Adrenal gland (tissue), 12 donors: ENCODE data around the gene C16orf78. TPM values are rescaled to one million over a fixed set of nuclear protein-coding genes. Genes with fewer than 3 reads are reported as not detected.

Experiments
- DNase-seq, 7 donors: peaks; one replicate each; pipeline ENCODE4 v3.0.0-alpha.2; 2019 to 2020
- H3K27ac ChIP-seq, 5 donors: fragments of 200-600 bp; sonication (generic) in 4 of 5; 1 replicate in 3 of 5; 2 replicates in 2 of 5; pipeline versions ENCODE4 v1.5.1 to v1.8.0; 2016 to 2020; ENCODE audit warnings: mild to moderate bottlenecking in 1 of 5
- H3K27me3 ChIP-seq: fragments of 200-600 bp; 2 replicates; pipeline ENCODE4 v1.8.0; 2021
- H3K36me3 ChIP-seq, 2 donors: fragments of 200-600 bp; replicated peaks in 1 of 2; 1 replicate in 1 of 2; 2 replicates in 1 of 2; pipeline versions ENCODE4 v1.5.1 to v1.8.0; 2018 to 2022
- H3K4me1 ChIP-seq, 2 donors: fragments of 200-600 bp; replicated peaks in 1 of 2; 1 replicate in 1 of 2; 2 replicates in 1 of 2; pipeline versions ENCODE4 v1.5.1 to v1.8.0; 2018 to 2021
- H3K4me3 ChIP-seq, 4 donors: fragments of 200-600 bp; sonication (generic) in 3 of 4; one replicate each; pipeline ENCODE4 v1.5.1; 2016 to 2018
- H3K9me3 ChIP-seq, 3 donors: fragments of 200-600 bp; sonication (generic) in 1 of 3; replicated peaks in 1 of 3; 1 replicate in 2 of 3; 2 replicates in 1 of 3; pipeline versions ENCODE4 v1.5.1 to v1.8.0; 2016 to 2021
- POLR2A ChIP-seq, 2 donors: fragments of 450-650 bp; IDR thresholded peaks; one replicate each; pipeline ENCODE4 v1.6.1; 2017; ENCODE audit warnings: antibody characterized with exemption in 2 of 2, mild to moderate bottlenecking in 2 of 2, moderate library complexity in 1 of 2
- WGBS, 4 donors: extraction: QIAGEN DNeasy Blood & Tissue Kit in 2 of 4; methylation state at CpG; one replicate each; pipeline versions ENCODE4 v1.1.5 to v1.1.7; 2013 to 2017; 5-methylcytosine and 5-hydroxymethylcytosine counted together
- intact Hi-C, 2 donors: fragments of 100-400 bp; cut with DNase I; formaldehyde crosslinking; loops; one replicate each; pipeline versions ENCODE4 v1.14.1 to v1.15.0; 2022 to 2023
- polyA plus RNA-seq, 3 donors: library from polyadenylated mRNA; stranded (reverse); fragments of 200-250 nt in 2 of 3; fragments of 350-450 nt in 1 of 3; fragmentation: Illumina TruSeq in 1 of 3; extraction: RNeasy Lipid Tissue Mini Kit (QIAGEN cat#74804) in 1 of 3; gene quantifications; one replicate each; pipeline ENCODE4 v1.2.3, GENCODE V29; 2013 to 2014
- total RNA-seq, 9 donors: library from RNA; depleted of rRNA in 4 of 9; stranded (reverse); fragments of >200 nt in 4 of 9; fragments of 120-200 nt in 1 of 9; fragmentation: NEBNext Ultra II Directional in 1 of 9; extraction: Animal tissue kit (Norgen Biotek cat#: 25700) in 1 of 9; gene quantifications; one replicate each; pipeline versions ENCODE4 v1.1.0 to v1.2.4, GENCODE V29; 2013 to 2023
- TF ChIP-seq, protein P1 (sequence below), 6 experiments: fragments of 450-650 bp in 4 of 6; fragments of 200-600 bp in 2 of 6; sonication (generic) in 1 of 6; IDR thresholded peaks; 1 replicate in 5 of 6; 2 replicates in 1 of 6; pipeline versions ENCODE4 v1.5.1 to v1.8.0; 2016 to 2021; ENCODE audit warnings: antibody characterized with exemption in 6 of 6, mild to moderate bottlenecking in 2 of 6, moderate library complexity in 1 of 6
- donor health status: healthy with polysubstance abuse.
- donor health status: Bipolar disorder and iron deficiency.
- donor health status: DM: yes; HTN: yes; CAD: no.
- donor health status: DM: no; HTN: no; CAD: no.
- donor health status: DM: no; HTN: no; CAD: no.
- donor health status: DM: yes; HTN: yes; CAD: no.

Gene C16orf78
- total and polyA plus RNA-seq, 12 donors: not detected

DNA sequence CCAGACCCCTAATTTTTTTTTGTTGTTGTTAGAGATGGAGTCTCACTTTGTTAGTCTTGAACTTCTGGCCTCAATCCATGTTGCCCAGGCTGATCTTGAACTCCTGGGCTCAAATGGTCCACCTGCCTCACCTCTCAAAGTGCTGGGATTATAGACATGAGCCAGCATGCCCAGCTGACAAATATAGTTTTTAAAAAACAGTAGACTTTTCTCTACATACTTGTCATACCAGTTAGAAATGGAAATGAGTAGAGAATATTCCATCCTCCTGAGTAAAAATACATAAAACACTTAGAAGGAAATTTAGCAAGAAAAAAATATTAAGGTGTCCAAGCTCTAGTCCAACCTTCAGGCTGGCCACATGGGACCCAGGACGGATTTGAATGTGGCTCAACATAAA is 21.4 kb downstream of the C16orf78 start:
- H3K4me1 ChIP-seq: no peaks in the 10 kb centered on the region
- WGBS, 4 donors: 50 to 66% (median 56%) methylated on average over 1 of the region's 1 CpG
- no peaks in the 10 kb centered on the region for H3K9me3 ChIP-seq
- TF ChIP-seq, protein P1, sequence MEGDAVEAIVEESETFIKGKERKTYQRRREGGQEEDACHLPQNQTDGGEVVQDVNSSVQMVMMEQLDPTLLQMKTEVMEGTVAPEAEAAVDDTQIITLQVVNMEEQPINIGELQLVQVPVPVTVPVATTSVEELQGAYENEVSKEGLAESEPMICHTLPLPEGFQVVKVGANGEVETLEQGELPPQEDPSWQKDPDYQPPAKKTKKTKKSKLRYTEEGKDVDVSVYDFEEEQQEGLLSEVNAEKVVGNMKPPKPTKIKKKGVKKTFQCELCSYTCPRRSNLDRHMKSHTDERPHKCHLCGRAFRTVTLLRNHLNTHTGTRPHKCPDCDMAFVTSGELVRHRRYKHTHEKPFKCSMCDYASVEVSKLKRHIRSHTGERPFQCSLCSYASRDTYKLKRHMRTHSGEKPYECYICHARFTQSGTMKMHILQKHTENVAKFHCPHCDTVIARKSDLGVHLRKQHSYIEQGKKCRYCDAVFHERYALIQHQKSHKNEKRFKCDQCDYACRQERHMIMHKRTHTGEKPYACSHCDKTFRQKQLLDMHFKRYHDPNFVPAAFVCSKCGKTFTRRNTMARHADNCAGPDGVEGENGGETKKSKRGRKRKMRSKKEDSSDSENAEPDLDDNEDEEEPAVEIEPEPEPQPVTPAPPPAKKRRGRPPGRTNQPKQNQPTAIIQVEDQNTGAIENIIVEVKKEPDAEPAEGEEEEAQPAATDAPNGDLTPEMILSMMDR (IDR thresholded peaks at IDR 0.05): no peak
- TF ChIP-seq POLR2A (IDR thresholded peaks at IDR 0.05): no peak
- no peaks in the 10 kb centered on the region for H3K36me3 ChIP-seq
- intact Hi-C loops: no loop called here
- H3K27me3 ChIP-seq: peaks cover 6% of the 10 kb centered on the region
- H3K4me3 ChIP-seq: no peak overlapping the region
- DNase-seq: no peak
- no peak overlapping the region for H3K27ac ChIP-seq

DNA sequence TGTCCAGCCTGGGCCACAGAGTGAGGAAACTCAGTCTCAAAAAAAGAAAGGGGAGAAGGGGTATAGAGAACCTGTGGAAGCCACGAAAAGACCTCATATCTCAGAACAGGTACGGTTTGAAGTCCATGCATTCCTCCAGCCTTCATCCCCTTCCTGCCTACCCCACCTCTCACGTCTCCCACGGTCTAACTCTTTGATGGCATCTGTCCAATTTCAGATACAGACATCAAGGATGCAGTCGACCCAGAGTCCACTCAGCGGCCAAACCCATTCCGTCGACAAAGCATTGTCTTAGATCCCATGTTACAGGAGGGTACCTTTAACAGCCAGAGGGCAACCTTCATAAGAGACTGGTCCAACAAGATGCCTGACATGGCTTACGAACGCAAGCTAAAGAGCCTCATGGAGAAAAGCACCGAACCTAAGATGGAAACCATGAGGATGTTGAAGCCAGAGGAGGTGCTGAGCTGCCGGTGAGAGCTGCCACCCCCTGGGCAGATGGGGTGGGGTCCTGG is 22.7 kb downstream of the C16orf78 start:
- no peak overlapping the region for H3K27ac ChIP-seq
- intact Hi-C loops: no loop called here
- peaks cover 6% of the 10 kb centered on the region for H3K27me3 ChIP-seq
- no peaks in the 10 kb centered on the region for H3K36me3 ChIP-seq
- WGBS, 4 donors: 78 to 80% (median 79%) methylated on average over 12 of the region's 12 CpGs
- no peaks in the 10 kb centered on the region for H3K9me3 ChIP-seq
- DNase-seq: peak in 1 of 7 donors; percentile 18
- H3K4me3 ChIP-seq: no peak overlapping the region
- H3K4me1 ChIP-seq: no peaks in the 10 kb centered on the region
- TF ChIP-seq, protein P1 (IDR thresholded peaks at IDR 0.05): no peak

DNA sequence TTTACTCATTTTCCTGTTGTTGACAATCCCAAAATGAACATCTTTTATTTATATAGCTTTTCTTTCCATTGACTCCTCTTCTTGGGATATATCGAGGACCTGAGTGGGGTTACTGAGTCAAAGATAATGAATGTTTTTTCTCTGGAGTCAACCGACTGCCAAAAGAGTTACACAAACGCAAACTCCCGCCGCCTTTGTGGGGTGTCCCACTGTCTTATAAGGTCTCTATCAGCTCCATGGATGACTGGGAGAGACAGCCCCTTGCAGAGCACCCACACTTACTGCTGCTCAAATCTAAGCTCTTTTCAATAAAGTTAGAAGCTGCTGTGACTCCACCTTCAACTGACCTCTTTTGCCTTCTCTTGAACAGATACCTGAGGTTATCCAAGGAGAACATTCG is 25.2 kb downstream of the C16orf78 start:
- no peaks in the 10 kb centered on the region for H3K27me3 ChIP-seq
- H3K27ac ChIP-seq: no peak overlapping the region
- peak in 1 of 7 donors; percentile 4 for DNase-seq
- TF ChIP-seq, protein P1 (IDR thresholded peaks at IDR 0.05): no peak
- TF ChIP-seq POLR2A (IDR thresholded peaks at IDR 0.05): no peak
- no peaks in the 10 kb centered on the region for H3K36me3 ChIP-seq
- WGBS, 4 donors: 81 to 88% (median 82%) methylated on average over 6 of the region's 6 CpGs
- no peaks in the 10 kb centered on the region for H3K9me3 ChIP-seq
- intact Hi-C loops: no loop called here
- no peaks in the 10 kb centered on the region for H3K4me1 ChIP-seq
- no peak overlapping the region for H3K4me3 ChIP-seq

DNA sequence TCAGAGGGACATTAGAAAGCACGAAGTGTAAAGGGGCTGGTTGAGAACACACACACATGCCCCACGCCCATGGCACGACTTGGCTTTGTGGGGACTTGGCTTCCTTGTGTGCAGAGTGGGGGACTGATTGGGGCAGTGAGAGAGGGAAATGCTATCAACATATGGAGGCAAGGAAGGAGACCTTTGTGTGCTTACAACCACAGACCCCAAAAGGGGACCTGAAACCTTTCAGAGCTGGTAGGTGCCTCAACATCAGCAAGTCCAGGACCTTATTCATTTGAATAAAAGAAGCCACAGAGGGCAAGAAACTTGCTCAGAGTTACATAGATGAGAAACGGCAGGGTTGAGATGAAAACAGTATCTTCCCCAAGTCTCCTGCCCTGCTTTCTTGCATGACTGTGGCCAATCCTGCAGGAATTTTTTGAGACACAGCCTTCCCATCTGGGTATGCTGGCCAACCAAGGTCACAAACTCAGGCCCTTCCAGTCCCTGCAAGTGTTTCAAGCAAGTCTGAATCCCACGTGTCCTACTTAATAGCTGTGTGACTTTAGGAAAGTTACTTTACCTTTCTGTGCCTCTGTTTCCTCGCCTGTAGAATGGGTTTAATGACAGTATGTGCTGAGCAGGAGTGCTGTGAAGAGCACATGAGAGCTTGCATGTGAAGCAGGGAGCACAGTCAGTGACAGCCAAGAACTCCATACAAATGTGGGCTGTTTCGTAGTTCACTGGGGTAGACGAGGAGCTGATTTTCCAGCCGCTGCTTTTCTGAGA is 26.2 kb downstream of the C16orf78 start:
- intact Hi-C loops: no loop called here
- no peaks in the 10 kb centered on the region for H3K9me3 ChIP-seq
- no peak overlapping the region for H3K4me3 ChIP-seq
- peak in 1 of 7 donors; percentile 7 for DNase-seq
- H3K36me3 ChIP-seq: no peaks in the 10 kb centered on the region
- 60 to 77% (median 72%) methylated on average over 9 of the region's 9 CpGs for WGBS, 4 donors
- H3K4me1 ChIP-seq: no peaks in the 10 kb centered on the region
- H3K27ac ChIP-seq: no peak overlapping the region
- no peak for TF ChIP-seq POLR2A (IDR thresholded peaks at IDR 0.05)
- TF ChIP-seq, protein P1 (IDR thresholded peaks at IDR 0.05): no peak
- H3K27me3 ChIP-seq: no peaks in the 10 kb centered on the region
